HG02588 (cell line): Measurements from ENCODE around the gene ZNF407.

ENCODE experiments used
- ATAC-seq: cut with Tn5 transposase; IDR thresholded peaks from one replicate; pipeline ENCODE4 v1.9.1; 2021; ENCODE audit warnings: mild to moderate bottlenecking, moderate library complexity; ENCODE audit not compliant: unreplicated experiment

Gene ZNF407

GRCh38 chr18:75109319-75109691 lies 511.6 kb downstream of the ZNF407 start:
- no peak for ATAC-seq

- ATAC-seq = no peak
These were observed 512.1 kb downstream of the ZNF407 start for GRCh38 chr18:75109819-75110218.

- no peak for ATAC-seq
These were observed 512.6 kb downstream of the ZNF407 start for GRCh38 chr18:75110311-75110710.

DNA sequence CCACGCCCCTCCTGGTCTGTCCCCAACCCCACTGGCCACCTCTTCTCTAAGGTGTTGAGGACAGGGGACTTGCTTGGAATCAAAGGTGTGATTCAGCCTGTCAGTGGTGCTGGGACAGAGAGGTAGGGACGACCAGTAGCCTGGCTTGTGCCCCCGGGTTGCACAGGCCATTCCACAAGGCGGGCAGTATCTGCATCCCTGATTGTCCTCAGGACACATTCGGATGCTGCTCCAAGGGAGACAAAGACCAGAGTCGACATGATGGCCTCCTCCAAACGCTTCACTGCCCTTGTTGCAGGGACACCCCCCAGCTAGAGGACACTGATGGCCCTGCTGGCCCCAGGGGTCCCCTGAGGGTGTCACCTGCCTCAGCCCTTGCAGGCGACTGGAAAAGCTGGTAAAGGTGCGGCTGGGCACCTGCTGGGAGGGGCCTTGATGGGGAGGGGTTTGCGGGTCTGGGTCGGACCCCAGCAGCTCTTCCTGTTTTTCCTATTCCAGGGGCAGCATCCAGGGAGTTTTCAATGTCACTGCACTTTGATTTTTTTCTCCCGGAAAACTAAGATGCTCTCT lies 513.3 kb downstream of the ZNF407 start:
- no peak for ATAC-seq

GRCh38 chr18:75111760-75112159 lies 514.1 kb downstream of the ZNF407 start:
- ATAC-seq = no peak

- ATAC-seq = no peak
These were observed 514.8 kb downstream of the ZNF407 start for GRCh38 chr18:75112186-75113096.

DNA sequence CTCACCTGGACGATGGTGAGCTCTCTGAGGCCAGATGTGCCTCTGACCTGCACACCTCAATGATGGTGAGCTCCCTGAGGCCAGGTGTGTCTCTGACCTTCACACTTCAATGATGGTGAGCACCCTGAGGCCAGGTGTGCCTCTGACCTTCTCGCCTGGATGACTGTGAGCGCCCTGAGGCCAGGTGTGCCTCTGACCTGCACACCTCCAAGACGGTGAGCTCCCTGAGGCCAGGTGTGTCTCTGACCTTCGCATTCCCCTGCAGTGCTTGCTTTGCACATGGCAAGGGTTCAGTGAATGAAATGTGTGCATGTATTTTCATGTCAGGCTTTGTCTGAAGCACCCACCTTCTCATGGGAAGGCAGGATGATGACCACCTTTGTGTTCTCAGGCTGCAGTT lies 515.8 kb downstream of the ZNF407 start:
- ATAC-seq = no peak

GRCh38 chr18:75114231-75114764 lies 516.6 kb downstream of the ZNF407 start:
- ATAC-seq = no peak
